Measurements from ENCODE around the gene CFAP43.

GRCh38 chr10:104142081-104142480 lies 90.1 kb downstream of the CFAP43 start:
- TF ChIP-seq, protein P1, sequence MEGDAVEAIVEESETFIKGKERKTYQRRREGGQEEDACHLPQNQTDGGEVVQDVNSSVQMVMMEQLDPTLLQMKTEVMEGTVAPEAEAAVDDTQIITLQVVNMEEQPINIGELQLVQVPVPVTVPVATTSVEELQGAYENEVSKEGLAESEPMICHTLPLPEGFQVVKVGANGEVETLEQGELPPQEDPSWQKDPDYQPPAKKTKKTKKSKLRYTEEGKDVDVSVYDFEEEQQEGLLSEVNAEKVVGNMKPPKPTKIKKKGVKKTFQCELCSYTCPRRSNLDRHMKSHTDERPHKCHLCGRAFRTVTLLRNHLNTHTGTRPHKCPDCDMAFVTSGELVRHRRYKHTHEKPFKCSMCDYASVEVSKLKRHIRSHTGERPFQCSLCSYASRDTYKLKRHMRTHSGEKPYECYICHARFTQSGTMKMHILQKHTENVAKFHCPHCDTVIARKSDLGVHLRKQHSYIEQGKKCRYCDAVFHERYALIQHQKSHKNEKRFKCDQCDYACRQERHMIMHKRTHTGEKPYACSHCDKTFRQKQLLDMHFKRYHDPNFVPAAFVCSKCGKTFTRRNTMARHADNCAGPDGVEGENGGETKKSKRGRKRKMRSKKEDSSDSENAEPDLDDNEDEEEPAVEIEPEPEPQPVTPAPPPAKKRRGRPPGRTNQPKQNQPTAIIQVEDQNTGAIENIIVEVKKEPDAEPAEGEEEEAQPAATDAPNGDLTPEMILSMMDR (IDR thresholded peaks at IDR 0.05; ENCODE audit: low read length) = no peak
- TF ChIP-seq EZH2 (optimal IDR thresholded peaks at IDR 0.05; ENCODE audit: low read depth, low read length) = no peak

Measured in MM.1S (cell line).